SK-N-SH (cell line): ENCODE data around the gene FIZ1. TPM values are rescaled to one million over a fixed set of nuclear protein-coding genes. Genes with fewer than 3 reads are reported as not detected.

Experiments
- CTCF ChIA-PET: fragments of 300-600, 350-600 bp; formaldehyde crosslinking; extraction: SDS; loops from one replicate; lab custom pipeline; 2021; lab: Yijun Ruan, JAX
- POLR2A ChIA-PET: fragments of 350-600 bp; sonication (Branson Sonifier 250); formaldehyde crosslinking; extraction: SDS; loops from one replicate; lab custom pipeline; 2020; ENCODE audit warnings: antibody characterized with exemption, inconsistent platforms; lab: Yijun Ruan, JAX
- DNase-seq: peaks from one replicate; pipeline ENCODE4 v3.0.0; 2012
- H2AFZ ChIP-seq: fragments of 200-600 bp; sonication (generic); 2 replicates; pipeline ENCODE4 v1.8.1; 2016; ENCODE audit warnings: antibody characterized with exemption, mild to moderate bottlenecking, low read depth
- H3F3A ChIP-seq: fragments of 200-600 bp; sonication (generic); replicated peaks from 2 replicates; pipeline ENCODE3; 2016; ENCODE audit warnings: antibody characterized with exemption, mild to moderate bottlenecking; ENCODE audit not compliant: insufficient read depth
- H3K27ac ChIP-seq, 2 experiments: fragments of 200-500 bp in 1 of 2; fragments of 200-600 bp in 1 of 2; sonication (Bioruptor generic) in 1 of 2; sonication (generic), shearing (Covaris generic) in 1 of 2; 2 replicates each; pipeline versions ENCODE4 v1.5.1 to v1.6.1; 2014 to 2016; ENCODE audit warnings: low read depth in 2 of 2, inconsistent platforms in 1 of 2, low read length in 1 of 2, mild to moderate bottlenecking in 1 of 2, mixed read lengths in 1 of 2
- H3K27me3 ChIP-seq: fragments of 200-600 bp; sonication (generic), shearing (Covaris generic); 2 replicates; pipeline ENCODE4 v1.6.1; 2016; ENCODE audit warnings: mixed run types; ENCODE audit not compliant: insufficient read depth
- H3K36me3 ChIP-seq, 2 experiments: fragments of 200-500 bp in 1 of 2; fragments of 200-600 bp in 1 of 2; sonication (Bioruptor generic) in 1 of 2; sonication (generic) in 1 of 2; replicated peaks in 1 of 2; 2 replicates each; pipeline versions ENCODE3 to v1.5.1; 2014 to 2016; ENCODE audit warnings: low read length in 1 of 2, mild to moderate bottlenecking in 1 of 2; ENCODE audit not compliant: insufficient read depth in 2 of 2, control insufficient read depth in 1 of 2
- H3K4me1 ChIP-seq, 2 experiments: fragments of 200-500 bp in 1 of 2; fragments of 200-600 bp in 1 of 2; sonication (Bioruptor generic) in 1 of 2; sonication (generic), shearing (Covaris generic) in 1 of 2; 2 replicates each; pipeline versions ENCODE4 v1.5.1 to v1.6.1; 2014 to 2016; ENCODE audit warnings: low read depth in 1 of 2, low read length in 1 of 2, mixed run types in 1 of 2; ENCODE audit not compliant: insufficient read depth in 2 of 2, control insufficient read depth in 1 of 2
- H3K4me2 ChIP-seq: fragments of 200-600 bp; sonication (generic), shearing (Covaris generic); 2 replicates; pipeline ENCODE4 v1.6.1; 2017; ENCODE audit warnings: mixed run types
- H3K4me3 ChIP-seq, 2 experiments: fragments of 200-500 bp in 1 of 2; fragments of 200-600 bp in 1 of 2; sonication (Bioruptor generic) in 1 of 2; sonication (generic), shearing (Covaris generic) in 1 of 2; 2 replicates each; pipeline versions ENCODE4 v1.5.1 to v1.8.1; 2014 to 2016; ENCODE audit warnings: low read depth in 2 of 2, inconsistent platforms in 1 of 2, low read length in 1 of 2, mild to moderate bottlenecking in 1 of 2, mixed read lengths in 1 of 2, moderate library complexity in 1 of 2
- H3K79me2 ChIP-seq: fragments of 200-600 bp; sonication (generic); 2 replicates; pipeline ENCODE4 v1.8.1; 2017; ENCODE audit warnings: mild to moderate bottlenecking; ENCODE audit not compliant: insufficient read depth
- H3K9ac ChIP-seq: fragments of 200-600 bp; sonication (generic); 2 replicates; pipeline ENCODE4 v1.6.1; 2017; ENCODE audit warnings: mixed run types
- H3K9me2 ChIP-seq: fragments of 200-600 bp; sonication (generic); 2 replicates; pipeline ENCODE4 v1.6.1; 2017; ENCODE audit warnings: mixed run types
- H3K9me3 ChIP-seq: fragments of 200-600 bp; sonication (generic); 2 replicates; pipeline ENCODE4 v1.6.1; 2017; ENCODE audit warnings: mixed run types, mild to moderate bottlenecking, moderate library complexity
- H4K20me1 ChIP-seq: fragments of 200-600 bp; sonication (generic); 2 replicates; pipeline ENCODE4 v1.6.1; 2017; ENCODE audit warnings: mild to moderate bottlenecking, mixed run types; ENCODE audit not compliant: insufficient read depth
- CHD2 ChIP-seq: fragments of 150-350 bp; IDR thresholded peaks from 2 replicates; pipeline ENCODE4 v1.6.1; 2018; ENCODE audit warnings: low read length; ENCODE audit not compliant: partially characterized antibody
- EP300 ChIP-seq, 2 experiments: IDR thresholded peaks; 2 replicates each; pipeline versions ENCODE4 v1.4.0 to v1.6.1; 2012; ENCODE audit warnings: borderline replicate concordance in 1 of 2, low read depth in 1 of 2, low read length in 1 of 2
- EZH2phosphoT487 ChIP-seq: fragments of 200-600 bp; sonication (generic); IDR thresholded peaks from 2 replicates; pipeline ENCODE4 v1.6.1; 2017; ENCODE audit warnings: low read depth, mixed run types, mild to moderate bottlenecking, antibody characterized with exemption, moderate library complexity, borderline replicate concordance
- FOXJ3 ChIP-seq: sonication (generic); formaldehyde crosslinking; IDR thresholded peaks from 2 replicates; pipeline ENCODE4 v1.5.1; 2020; ENCODE audit warnings: mild to moderate bottlenecking, missing genetic modification reagents
- FOXM1 ChIP-seq: IDR thresholded peaks from 2 replicates; pipeline ENCODE4 v1.4.0; 2012; ENCODE audit warnings: low read depth, mild to moderate bottlenecking
- GABPA ChIP-seq: IDR thresholded peaks from 2 replicates; pipeline ENCODE4 v1.4.0; 2012; ENCODE audit warnings: low read depth, mild to moderate bottlenecking
- GATA2 ChIP-seq: sonication (generic); formaldehyde crosslinking; IDR thresholded peaks from 2 replicates; pipeline ENCODE4 v1.5.0; 2020; ENCODE audit warnings: mild to moderate bottlenecking, missing genetic modification reagents
- IRF3 ChIP-seq: fragments of 150-350 bp; IDR thresholded peaks from 2 replicates; pipeline ENCODE4 v1.6.1; 2016; ENCODE audit warnings: mild to moderate bottlenecking, low read depth, low read length
- MAX ChIP-seq: IDR thresholded peaks from 2 replicates; pipeline ENCODE4 v1.4.0; 2012; ENCODE audit warnings: low read depth
- MXI1 ChIP-seq: IDR thresholded peaks from 2 replicates; pipeline ENCODE4 v1.6.1; 2012; ENCODE audit warnings: mild to moderate bottlenecking, low read depth, low read length, improper control_type of control experiment
- POLR2AphosphoS5 ChIP-seq: IDR thresholded peaks from 2 replicates; pipeline ENCODE4 v1.6.1; 2012; ENCODE audit warnings: low read depth, low read length
- RAD21 ChIP-seq: IDR thresholded peaks from 2 replicates; pipeline ENCODE4 v1.6.1; 2012; ENCODE audit warnings: mild to moderate bottlenecking, low read length
- RCOR1 ChIP-seq: fragments of 150-350 bp; IDR thresholded peaks from 2 replicates; pipeline ENCODE4 v1.6.1; 2017; ENCODE audit warnings: antibody characterized with exemption, low read length
- SIN3A ChIP-seq: IDR thresholded peaks from 2 replicates; pipeline ENCODE4 v1.6.1; 2012; ENCODE audit warnings: low read depth, mild to moderate bottlenecking, low read length, moderate library complexity, borderline replicate concordance
- TAF1 ChIP-seq: IDR thresholded peaks from 2 replicates; pipeline ENCODE4 v1.6.1; 2012; ENCODE audit warnings: low read depth, mild to moderate bottlenecking, low read length, moderate library complexity, borderline replicate concordance
- TEAD4 ChIP-seq: IDR thresholded peaks from 2 replicates; pipeline ENCODE4 v1.4.0; 2012; ENCODE audit warnings: mild to moderate bottlenecking, borderline replicate concordance; ENCODE audit not compliant: insufficient read depth
- USF2 ChIP-seq: fragments of 150-350 bp; IDR thresholded peaks from 2 replicates; pipeline ENCODE4 v1.6.1; 2017; ENCODE audit warnings: antibody characterized with exemption, low read length, low read depth, borderline replicate concordance
- WGBS: methylation state at CpG from one replicate; pipeline ENCODE4 v1.1.6; 2017; ENCODE audit warnings: low lambda C conversion rate; 5-methylcytosine and 5-hydroxymethylcytosine counted together
- polyA plus RNA-seq, 3 experiments: library from polyadenylated mRNA; depleted of rRNA; stranded (reverse); fragments of >200 nt; gene quantifications; 2 replicates each; pipeline ENCODE4 v1.2.3, GENCODE V29; 2012
- TF ChIP-seq, protein P1 (sequence below): IDR thresholded peaks from 2 replicates; pipeline ENCODE4 v1.4.0; 2012; ENCODE audit warnings: low read depth, borderline replicate concordance
- TF ChIP-seq, protein P2 (sequence below): fragments of 200-600 bp; sonication (generic); IDR thresholded peaks from 2 replicates; pipeline ENCODE4 v1.6.1; 2017; ENCODE audit warnings: antibody characterized with exemption, mild to moderate bottlenecking, moderate library complexity

The FIZ1 gene
- polyA plus RNA-seq, 1 of the 3 experiments (the other 2 are of a cell fraction), result 5.7 TPM

DNA sequence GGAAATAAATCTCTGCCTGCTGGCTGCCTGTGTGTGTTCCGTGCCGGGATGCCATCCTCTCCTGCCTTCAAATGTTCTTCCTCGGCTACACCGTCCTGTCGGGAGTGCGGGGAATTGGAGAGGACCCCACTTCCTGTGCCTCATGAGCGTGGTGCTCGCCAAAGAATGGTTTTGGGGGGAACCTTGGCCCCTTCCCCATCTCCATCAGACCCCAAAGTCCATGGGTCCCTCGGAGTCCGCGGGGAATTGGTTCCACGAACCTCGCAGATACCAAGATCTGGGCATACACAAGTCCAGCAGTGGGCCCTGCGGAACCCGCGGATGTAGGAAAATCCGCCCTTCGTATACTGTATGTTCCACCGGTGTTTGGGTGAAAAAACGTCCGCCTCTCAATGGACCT is 3.8 kb upstream of the FIZ1 start:
- Histone ChIP-seq H3K27me3 (no peaks in the 10 kb centered on the region), H3K79me2 (peaks cover 40% of the 10 kb centered on the region), H3F3A (peaks cover 28% of the 10 kb centered on the region), H4K20me1 (peaks cover 14% of the 10 kb centered on the region; the same call in 1 of the 2 replicates), H3K4me2 (no peak overlapping the region), H3K9ac (no peak overlapping the region), H3K36me3 (peaks cover 0 to 5% of the 10 kb centered on the region in 2 experiments), H3K4me3 (no peak overlapping the region), H3K4me1 (peaks cover 7 to 24% of the 10 kb centered on the region in 2 experiments; a peak in 3 of 4 replicates), H2AFZ (no peak overlapping the region), H3K9me2 (no peaks in the 10 kb centered on the region), H3K9me3 (no peaks in the 10 kb centered on the region), H3K27ac (no peak overlapping the region)
- TF ChIP-seq GATA2 (no peak), RAD21 (no peak), CHD2 (no peak), FOXJ3 (CRISPR knock-in tag) (no peak), EZH2phosphoT487 (no peak), RCOR1 (no peak), FOXM1 (no peak), MXI1 (no peak), POLR2AphosphoS5 (no peak), SIN3A (no peak), IRF3 (no peak), MAX (no peak), GABPA (no peak), TEAD4 (no peak), EP300 (IDR thresholded peaks at IDR 0.05; ENCODE audit: borderline replicate concordance in 1 of 2, low read depth in 1 of 2, low read length in 1 of 2) (no peak), USF2 (no peak), TAF1 (no peak)
- TF ChIP-seq, protein P1, sequence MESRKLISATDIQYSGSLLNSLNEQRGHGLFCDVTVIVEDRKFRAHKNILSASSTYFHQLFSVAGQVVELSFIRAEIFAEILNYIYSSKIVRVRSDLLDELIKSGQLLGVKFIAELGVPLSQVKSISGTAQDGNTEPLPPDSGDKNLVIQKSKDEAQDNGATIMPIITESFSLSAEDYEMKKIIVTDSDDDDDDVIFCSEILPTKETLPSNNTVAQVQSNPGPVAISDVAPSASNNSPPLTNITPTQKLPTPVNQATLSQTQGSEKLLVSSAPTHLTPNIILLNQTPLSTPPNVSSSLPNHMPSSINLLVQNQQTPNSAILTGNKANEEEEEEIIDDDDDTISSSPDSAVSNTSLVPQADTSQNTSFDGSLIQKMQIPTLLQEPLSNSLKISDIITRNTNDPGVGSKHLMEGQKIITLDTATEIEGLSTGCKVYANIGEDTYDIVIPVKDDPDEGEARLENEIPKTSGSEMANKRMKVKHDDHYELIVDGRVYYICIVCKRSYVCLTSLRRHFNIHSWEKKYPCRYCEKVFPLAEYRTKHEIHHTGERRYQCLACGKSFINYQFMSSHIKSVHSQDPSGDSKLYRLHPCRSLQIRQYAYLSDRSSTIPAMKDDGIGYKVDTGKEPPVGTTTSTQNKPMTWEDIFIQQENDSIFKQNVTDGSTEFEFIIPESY, result no peak
- TF ChIP-seq, protein P2, sequence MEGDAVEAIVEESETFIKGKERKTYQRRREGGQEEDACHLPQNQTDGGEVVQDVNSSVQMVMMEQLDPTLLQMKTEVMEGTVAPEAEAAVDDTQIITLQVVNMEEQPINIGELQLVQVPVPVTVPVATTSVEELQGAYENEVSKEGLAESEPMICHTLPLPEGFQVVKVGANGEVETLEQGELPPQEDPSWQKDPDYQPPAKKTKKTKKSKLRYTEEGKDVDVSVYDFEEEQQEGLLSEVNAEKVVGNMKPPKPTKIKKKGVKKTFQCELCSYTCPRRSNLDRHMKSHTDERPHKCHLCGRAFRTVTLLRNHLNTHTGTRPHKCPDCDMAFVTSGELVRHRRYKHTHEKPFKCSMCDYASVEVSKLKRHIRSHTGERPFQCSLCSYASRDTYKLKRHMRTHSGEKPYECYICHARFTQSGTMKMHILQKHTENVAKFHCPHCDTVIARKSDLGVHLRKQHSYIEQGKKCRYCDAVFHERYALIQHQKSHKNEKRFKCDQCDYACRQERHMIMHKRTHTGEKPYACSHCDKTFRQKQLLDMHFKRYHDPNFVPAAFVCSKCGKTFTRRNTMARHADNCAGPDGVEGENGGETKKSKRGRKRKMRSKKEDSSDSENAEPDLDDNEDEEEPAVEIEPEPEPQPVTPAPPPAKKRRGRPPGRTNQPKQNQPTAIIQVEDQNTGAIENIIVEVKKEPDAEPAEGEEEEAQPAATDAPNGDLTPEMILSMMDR, result no peak
- no peak for DNase-seq
- CTCF ChIA-PET, result interaction anchor here (3.5 kb wide), 1 partner anchor 28 kb away, joined by 31 read pairs; no protein-coding TSS in a partner anchor
- POLR2A ChIA-PET, result no interaction called here
- 94% methylated on average over 21 of the region's 21 CpGs for WGBS
